H9 (cell line): Measurements from ENCODE around the gene MKNK2. TPM values are rescaled to one million over a fixed set of nuclear protein-coding genes. Genes with fewer than 3 reads are reported as not detected.
A peak's percentile ranks its signal among the peaks of the same experiment; 100 is the strongest.

ENCODE experiments used
- DNase-seq: peaks from one replicate; pipeline ENCODE4 v3.0.0-alpha.2; 2017
- H2AFZ ChIP-seq: one replicate; pipeline ENCODE4 v1.6.1; 2013; ENCODE audit warnings: mild to moderate bottlenecking, low read length, control low read depth, moderate library complexity
- H2AK5ac ChIP-seq: 2 replicates; pipeline ENCODE4 v1.6.1; 2013; ENCODE audit warnings: low read length, control low read depth, mixed read lengths; ENCODE audit not compliant: insufficient read length
- H2BK120ac ChIP-seq: one replicate; pipeline ENCODE4 v1.6.1; 2013; ENCODE audit warnings: low read depth, mild to moderate bottlenecking, low read length, control low read depth, inconsistent platforms; ENCODE audit not compliant: poor library complexity, severe bottlenecking
- H2BK12ac ChIP-seq: 2 replicates; pipeline ENCODE4 v1.6.1; 2013; ENCODE audit warnings: low read length, control low read depth, mixed read lengths, low read depth; ENCODE audit not compliant: insufficient read length
- H2BK15ac ChIP-seq: 2 replicates; pipeline ENCODE4 v1.6.1; 2013; ENCODE audit warnings: low read depth, low read length, control low read depth
- H2BK20ac ChIP-seq: one replicate; pipeline ENCODE4 v1.6.1; 2013; ENCODE audit warnings: low read depth, mild to moderate bottlenecking, low read length, control low read depth, inconsistent platforms; ENCODE audit not compliant: poor library complexity, severe bottlenecking
- H2BK5ac ChIP-seq: 2 replicates; pipeline ENCODE4 v1.6.1; 2013; ENCODE audit warnings: low read length, control low read depth, mixed read lengths; ENCODE audit not compliant: insufficient read length
- H3K14ac ChIP-seq: 2 replicates; pipeline ENCODE4 v1.6.1; 2013; ENCODE audit warnings: low read length, control low read depth; ENCODE audit not compliant: insufficient read depth
- H3K18ac ChIP-seq: 2 replicates; pipeline ENCODE4 v1.6.1; 2013; ENCODE audit warnings: low read depth, mild to moderate bottlenecking, mixed read lengths, low read length, control low read depth; ENCODE audit not compliant: insufficient read length
- H3K23ac ChIP-seq: 2 replicates; pipeline ENCODE4 v1.6.1; 2013; ENCODE audit warnings: low read length, control low read depth, mixed read lengths, low read depth; ENCODE audit not compliant: insufficient read length
- H3K23me2 ChIP-seq: 2 replicates; pipeline ENCODE4 v1.6.1; 2013; ENCODE audit warnings: low read depth, mild to moderate bottlenecking, mixed read lengths, low read length, control low read depth; ENCODE audit not compliant: insufficient read length, poor library complexity, severe bottlenecking
- H3K27ac ChIP-seq: 2 replicates; pipeline ENCODE4 v1.5.1; 2013; ENCODE audit warnings: low read length, control low read depth, mixed read lengths, low read depth; ENCODE audit not compliant: insufficient read length
- H3K27me3 ChIP-seq: 2 replicates; pipeline ENCODE4 v1.6.1; 2013; ENCODE audit warnings: low read length, control low read depth, inconsistent platforms; ENCODE audit not compliant: insufficient read depth
- H3K4ac ChIP-seq: 2 replicates; pipeline ENCODE4 v1.6.1; 2013; ENCODE audit warnings: low read depth, mild to moderate bottlenecking, control low read depth, inconsistent platforms, low read length, moderate library complexity
- H3K4me1 ChIP-seq: 2 replicates; pipeline ENCODE4 v1.6.1; 2013; ENCODE audit warnings: low read length, control low read depth, inconsistent platforms; ENCODE audit not compliant: insufficient read depth
- H3K4me2 ChIP-seq: 2 replicates; pipeline ENCODE4 v1.6.1; 2013; ENCODE audit warnings: low read length, control low read depth, mixed read lengths; ENCODE audit not compliant: insufficient read length, insufficient read depth
- H3K56ac ChIP-seq: 2 replicates; pipeline ENCODE4 v1.6.1; 2013; ENCODE audit warnings: low read depth, mild to moderate bottlenecking, mixed read lengths, low read length, control low read depth; ENCODE audit not compliant: insufficient read length
- H3K79me1 ChIP-seq: 2 replicates; pipeline ENCODE4 v1.6.1; 2013; ENCODE audit warnings: low read depth, mild to moderate bottlenecking, moderate library complexity, low read length, control low read depth, inconsistent platforms; ENCODE audit not compliant: insufficient read depth, poor library complexity, severe bottlenecking
- H3K79me2 ChIP-seq: 2 replicates; pipeline ENCODE4 v1.6.1; 2013; ENCODE audit warnings: low read length, control low read depth, inconsistent platforms; ENCODE audit not compliant: insufficient read depth
- H3K9ac ChIP-seq: 2 replicates; pipeline ENCODE4 v1.6.1; 2013; ENCODE audit warnings: low read length, control low read depth, mixed read lengths; ENCODE audit not compliant: insufficient read length; ENCODE audit errors: extremely low read depth
- H3K9me3 ChIP-seq: one replicate; pipeline ENCODE4 v1.6.1; 2013; ENCODE audit warnings: low read depth, low read length, inconsistent platforms; ENCODE audit not compliant: control insufficient read depth
- H3T11ph ChIP-seq: one replicate; pipeline ENCODE4 v1.6.1; 2013; ENCODE audit warnings: mild to moderate bottlenecking, low read length, control low read depth, inconsistent platforms
- H4K20me1 ChIP-seq: one replicate; pipeline ENCODE4 v1.6.1; 2013; ENCODE audit not compliant: control insufficient read depth, insufficient read length, insufficient read depth
- H4K5ac ChIP-seq: 2 replicates; pipeline ENCODE4 v1.6.1; 2013; ENCODE audit warnings: low read depth, mild to moderate bottlenecking, mixed read lengths, low read length, control low read depth; ENCODE audit not compliant: insufficient read length
- H4K8ac ChIP-seq: replicated peaks from 2 replicates; pipeline ENCODE4 v1.6.1; 2013; ENCODE audit warnings: low read length, control low read depth, mixed read lengths, low read depth; ENCODE audit not compliant: insufficient read length
- H4K91ac ChIP-seq: 2 replicates; pipeline ENCODE4 v1.6.1; 2013; ENCODE audit warnings: low read depth, mild to moderate bottlenecking, moderate library complexity, mixed read lengths, low read length, control low read depth; ENCODE audit not compliant: insufficient read length
- H3K27ac Mint-ChIP-seq, 3 experiments: 2 replicates in 2 of 3; 3 replicates in 1 of 3; pipeline ENCODE4 v1.8.0; 2020 to 2021; ENCODE audit warnings: mixed read lengths in 3 of 3, mild to moderate bottlenecking in 1 of 3, moderate library complexity in 1 of 3
- H3K27me3 Mint-ChIP-seq: 2 replicates; pipeline ENCODE4 v1.8.0; 2021; ENCODE audit warnings: low read depth, mild to moderate bottlenecking, moderate library complexity, mixed read lengths
- H3K36me3 Mint-ChIP-seq, 3 experiments: 2 replicates in 2 of 3; 3 replicates in 1 of 3; pipeline ENCODE4 v1.8.0; 2020 to 2021; ENCODE audit warnings: low read depth in 3 of 3, mixed read lengths in 3 of 3; ENCODE audit not compliant: insufficient read depth in 1 of 3
- H3K4me1 Mint-ChIP-seq, 2 experiments: 2 replicates each; pipeline ENCODE4 v1.8.0; 2020; ENCODE audit warnings: mixed read lengths in 2 of 2
- H3K4me3 Mint-ChIP-seq, 2 experiments: 2 replicates in 1 of 2; 3 replicates in 1 of 2; pipeline ENCODE4 v1.8.0; 2020 to 2021; ENCODE audit warnings: mild to moderate bottlenecking in 2 of 2, mixed read lengths in 2 of 2, moderate library complexity in 1 of 2
- H3K9me3 Mint-ChIP-seq, 2 experiments: 2 replicates in 1 of 2; 3 replicates in 1 of 2; pipeline ENCODE4 v1.8.0; 2020; ENCODE audit warnings: mild to moderate bottlenecking in 2 of 2, mixed read lengths in 2 of 2, moderate library complexity in 1 of 2
- CTCF ChIP-seq: fragments of 200-600 bp; sonication (generic); conservative IDR thresholded peaks from 3 replicates; pipeline ENCODE4 v1.8.0; 2021; ENCODE audit warnings: antibody characterized with exemption, mild to moderate bottlenecking
- WGBS: extraction: QIAGEN DNeasy Blood & Tissue Kit; methylation state at CpG from one replicate; pipeline ENCODE4 v1.1.7; 2013; ENCODE audit warnings: missing lambda C conversion rate, low lambda C conversion rate, mixed read lengths; ENCODE audit not compliant: insufficient read length; ENCODE audit errors: extremely low coverage; 5-methylcytosine and 5-hydroxymethylcytosine counted together
- total RNA-seq: library from RNA; stranded (reverse); gene quantifications from 2 replicates; pipeline ENCODE4 v1.2.1, GENCODE V29; 2021

Gene MKNK2
- total RNA-seq, 1 experiment from 2014 or later = 153 TPM

GRCh38 chr19:2062770-2063169 is 11.7 kb upstream of the MKNK2 start:
- no peak for TF ChIP-seq CTCF
- WGBS = no CpG with 5 or more reads among the region's 9 CpGs
- H3K18ac ChIP-seq = no peak overlapping the region
- H4K91ac ChIP-seq = no peak overlapping the region
- H2BK12ac ChIP-seq = no peak overlapping the region
- Mint-ChIP-seq H3K36me3 (no peaks in the 10 kb centered on the region), H3K27ac (peak overlapping the region in 1 of 3 experiments; percentile 89; a peak in 4 of 7 replicates), H3K4me3 (peak overlapping the region; percentile 15 to 87; a peak in 4 of 5 replicates), H3K9me3 (no peaks in the 10 kb centered on the region; a peak in 1 of 5 replicates), H3K27me3 (no peaks in the 10 kb centered on the region), H3K4me1 (peaks cover 22 to 31% of the 10 kb centered on the region in 2 experiments)
- H3K23ac ChIP-seq = no peak overlapping the region
- no peaks in the 10 kb centered on the region for H3K9me3 ChIP-seq
- H3K9ac ChIP-seq = no peak overlapping the region
- no peak overlapping the region for H2BK5ac ChIP-seq
- DNase-seq = no peak
- H3K4me2 ChIP-seq = no peak overlapping the region
- no peak overlapping the region for H3K27ac ChIP-seq
- no peak overlapping the region for H2AFZ ChIP-seq
- H3K56ac ChIP-seq = no peak overlapping the region
- H3K79me2 ChIP-seq = no peaks in the 10 kb centered on the region
- peaks cover 10% of the 10 kb centered on the region for H3K23me2 ChIP-seq
- H2BK20ac ChIP-seq = no peak overlapping the region
- no peaks in the 10 kb centered on the region for H4K20me1 ChIP-seq
- no peaks in the 10 kb centered on the region for H3K4me1 ChIP-seq
- H2AK5ac ChIP-seq = no peak overlapping the region
- no peak overlapping the region for H4K5ac ChIP-seq
- no peaks in the 10 kb centered on the region for H3K27me3 ChIP-seq
- H2BK15ac ChIP-seq = no peak overlapping the region
- no peaks in the 10 kb centered on the region for H3K79me1 ChIP-seq
- H3K14ac ChIP-seq = no peak overlapping the region
- H3K4ac ChIP-seq = no peak overlapping the region
- no peak overlapping the region for H2BK120ac ChIP-seq
- no peak overlapping the region for H4K8ac ChIP-seq
- H3T11ph ChIP-seq = no peak overlapping the region
